ENCODE measurements around the gene KLHL5.

Gene KLHL5

DNA sequence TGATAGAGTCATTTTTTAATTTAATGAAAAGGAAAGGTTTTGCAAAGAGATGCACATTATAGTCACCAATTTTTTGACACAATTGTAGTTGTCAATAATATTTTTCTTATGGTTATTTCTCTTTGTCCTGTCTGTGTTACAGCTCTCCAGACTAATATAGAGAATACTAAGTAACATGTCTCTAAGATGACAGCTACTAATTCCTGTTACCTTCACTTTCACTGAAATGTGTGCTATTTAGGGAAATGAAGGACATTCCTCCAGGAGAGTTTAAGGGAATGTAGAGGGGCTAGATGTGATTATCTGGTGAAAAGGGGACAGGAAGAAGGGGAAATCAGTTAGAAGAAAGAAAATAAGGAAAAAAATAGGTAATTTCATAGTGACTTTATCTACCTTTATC, 1.4 kb downstream of the KLHL5 start:
- TF ChIP-seq CTCF (IDR thresholded peaks at IDR 0.05; ENCODE audit: low read length, missing control alignments), result no peak
- H3K4me3 ChIP-seq (replicated peaks; ENCODE audit: low read depth, low read length), result no peak overlapping the region
- no peak for DNase-seq (ENCODE audit: low read depth)

GRCh38 chr4:39066371-39066770, 4.3 kb downstream of the KLHL5 start:
- DNase-seq (ENCODE audit: low read depth), result peak; percentile 23
- H3K4me3 ChIP-seq (replicated peaks; ENCODE audit: low read depth, low read length), result no peak overlapping the region
- no peak for TF ChIP-seq CTCF (IDR thresholded peaks at IDR 0.05; ENCODE audit: low read length, missing control alignments)

DNA sequence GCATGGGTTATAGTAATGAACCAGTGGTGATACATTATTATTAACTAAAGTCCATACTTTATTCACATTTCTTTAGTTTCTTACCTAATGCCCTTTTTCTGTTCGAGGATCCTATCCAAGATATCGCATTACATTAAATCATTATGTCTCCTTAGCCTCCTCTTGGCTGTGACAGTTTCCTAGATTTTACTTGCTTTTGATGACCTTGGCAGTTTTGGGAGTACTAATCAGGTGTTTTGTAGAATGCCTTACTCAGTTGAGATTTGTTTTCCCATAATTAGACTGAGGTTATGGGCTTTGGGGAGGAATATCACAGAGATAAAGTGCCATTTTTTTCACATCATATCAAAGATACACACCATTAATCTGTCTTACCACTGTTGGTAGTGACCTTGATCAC, 5.0 kb downstream of the KLHL5 start:
- no peak for DNase-seq (ENCODE audit: low read depth)
- H3K4me3 ChIP-seq (replicated peaks; ENCODE audit: low read depth, low read length), result no peak overlapping the region
- TF ChIP-seq CTCF (IDR thresholded peaks at IDR 0.05; ENCODE audit: low read length, missing control alignments), result no peak

DNA sequence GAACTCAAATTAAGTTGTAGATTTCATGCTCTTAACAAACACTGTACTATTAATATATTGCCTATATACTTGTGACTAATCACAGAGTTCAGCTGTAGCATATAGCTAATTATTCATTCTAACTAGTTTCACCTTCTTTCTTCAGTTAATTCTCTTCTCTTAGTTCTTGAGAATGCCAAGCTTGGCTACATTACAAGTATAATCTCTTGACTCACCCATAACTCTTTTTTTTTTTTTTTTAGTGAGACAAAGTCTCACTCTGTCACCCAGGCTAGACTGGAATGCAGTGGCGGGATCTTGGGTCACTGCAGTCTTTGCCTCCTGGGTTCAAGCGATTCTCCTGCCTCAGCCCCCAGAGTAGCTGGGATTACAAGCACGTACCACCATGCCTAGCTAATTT, 5.4 kb downstream of the KLHL5 start:
- no peak for TF ChIP-seq CTCF (IDR thresholded peaks at IDR 0.05; ENCODE audit: low read length, missing control alignments)
- no peak overlapping the region for H3K4me3 ChIP-seq (replicated peaks; ENCODE audit: low read depth, low read length)
- DNase-seq (ENCODE audit: low read depth), result peak; percentile 19

DNA sequence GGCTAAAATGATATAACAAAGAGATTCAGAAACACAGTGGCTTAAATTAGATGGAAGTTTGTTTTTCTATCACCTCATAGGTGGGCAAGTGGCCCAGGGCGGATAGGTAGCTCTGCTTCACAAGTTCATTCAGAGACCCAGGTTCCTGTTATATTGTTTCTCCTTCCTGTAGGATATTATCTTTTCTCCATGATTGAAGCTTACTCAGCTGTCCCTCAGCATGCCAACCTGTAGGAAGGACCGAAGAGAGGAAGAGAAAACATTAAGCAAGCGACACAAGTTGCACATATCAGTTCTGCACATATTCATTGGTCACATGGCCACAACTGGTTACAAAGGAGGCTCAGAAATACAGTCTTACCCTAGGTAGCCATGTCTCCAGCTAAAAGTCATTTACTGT, 6.9 kb downstream of the KLHL5 start:
- TF ChIP-seq CTCF (IDR thresholded peaks at IDR 0.05; ENCODE audit: low read length, missing control alignments), result no peak
- no peak overlapping the region for H3K4me3 ChIP-seq (replicated peaks; ENCODE audit: low read depth, low read length)
- DNase-seq (ENCODE audit: low read depth), result no peak

GRCh38 chr4:39078829-39079228, 16.8 kb downstream of the KLHL5 start:
- H3K4me3 ChIP-seq (replicated peaks; ENCODE audit: low read depth, low read length), result no peak overlapping the region
- no peak for TF ChIP-seq CTCF (IDR thresholded peaks at IDR 0.05; ENCODE audit: low read length, missing control alignments)
- DNase-seq (ENCODE audit: low read depth), result no peak

DNA sequence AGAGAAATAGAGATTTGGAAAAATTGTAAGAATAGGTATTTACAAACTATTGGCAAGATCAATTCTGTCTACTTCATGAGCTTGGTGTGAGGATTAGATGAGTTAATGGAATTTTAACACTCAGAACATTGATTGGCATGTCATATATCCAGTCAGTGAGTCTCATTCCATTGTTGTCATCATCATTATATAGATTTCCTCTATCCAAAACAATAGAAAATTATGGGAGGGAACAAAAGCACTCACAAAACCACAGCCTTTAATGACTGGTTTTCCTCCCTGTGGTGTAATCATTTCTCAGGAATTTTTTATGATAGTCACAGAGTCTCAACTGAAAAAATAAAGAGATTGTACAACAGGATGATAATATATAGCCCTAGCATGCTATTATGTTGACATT, 21.1 kb downstream of the KLHL5 start:
- no peak overlapping the region for H3K4me3 ChIP-seq (replicated peaks; ENCODE audit: low read depth, low read length)
- peak; percentile 71 for DNase-seq (ENCODE audit: low read depth)
- TF ChIP-seq CTCF (IDR thresholded peaks at IDR 0.05; ENCODE audit: low read length, missing control alignments), result no peak

Data from fibroblast of pulmonary artery (primary cell).